ENCODE data around the gene CDKN2D. TPM values are rescaled to one million over a fixed set of nuclear protein-coding genes. Genes with fewer than 3 reads are reported as not detected.

CDKN2D gene
- total and polyA plus RNA-seq, 2 donors = 40.3 to 42.3 TPM

DNA sequence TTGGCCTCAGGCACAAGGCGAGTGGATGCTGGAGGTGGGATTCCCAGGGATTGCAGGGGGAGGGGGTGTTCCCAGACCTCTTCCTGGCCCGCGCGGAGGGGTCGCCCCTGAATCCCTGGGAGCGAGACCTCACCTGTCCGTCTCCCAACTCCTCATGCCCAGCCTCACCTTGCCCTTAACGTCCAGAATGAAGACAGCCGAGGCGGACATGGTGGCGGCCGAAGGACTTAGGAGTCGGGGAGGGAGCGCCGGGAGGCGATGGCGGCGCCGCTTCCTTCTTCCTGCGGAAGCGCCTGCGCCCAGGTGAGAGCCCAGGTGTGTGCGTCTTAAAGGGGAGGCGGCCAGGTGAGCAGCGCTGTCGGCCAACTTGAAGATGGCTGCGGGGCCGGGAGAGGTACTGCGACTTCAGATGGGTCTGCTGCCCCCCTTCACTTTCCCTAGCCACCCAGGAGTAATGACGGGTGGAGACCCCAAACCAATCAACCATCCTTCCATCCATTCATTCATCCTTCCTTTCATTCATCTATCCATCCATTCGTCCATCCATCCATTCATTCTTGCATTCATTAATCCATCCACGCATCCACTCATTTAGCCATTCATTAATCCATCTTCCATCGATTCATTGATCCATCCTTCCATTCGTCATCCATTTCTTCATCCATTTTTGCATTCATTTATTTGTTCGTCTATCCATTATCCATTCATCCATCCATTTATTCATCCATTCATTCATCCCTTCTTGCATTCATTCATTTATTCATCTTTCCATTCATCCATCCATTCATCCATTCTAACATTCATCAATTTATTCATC is 18.5 kb upstream of the CDKN2D start, which contains the start of gene AP1M2:
AP1M2 (minus strand) TSS at position 291 of the 817 bp plus-strand sequence; CDS start at position 210, 81 bp downstream.
- peaks cover 12 to 33% of the 10 kb centered on the region in 2 donors for H3K27me3 ChIP-seq (ENCODE audit: control insufficient read depth in 2 of 2, insufficient read depth in 1 of 2, low read length in 1 of 2)
- peak within 1 kb of the TSS in 1 of 2 donors; percentile 6 for H3K4me3 ChIP-seq (ENCODE audit: low read length in 2 of 2)
- H3K36me3 ChIP-seq (ENCODE audit: control insufficient read depth in 2 of 2, insufficient read depth in 2 of 2, low read length in 1 of 2) = no peaks in the 10 kb centered on the region
- DNase-seq (ENCODE audit: low read depth in 6 of 9, low spot score in 9 of 9) = no peak
- no peaks in the 10 kb centered on the region for H3K4me1 ChIP-seq (ENCODE audit: control insufficient read depth in 2 of 2, insufficient read depth in 2 of 2, low read length in 2 of 2)
- WGBS = 40% methylated on average over 35 of the region's 35 CpGs
- no peak within 1 kb of the TSS for H3K27ac ChIP-seq (ENCODE audit: low read depth in 1 of 2, low read length in 1 of 2)
- H3K9me3 ChIP-seq (ENCODE audit: control insufficient read depth in 2 of 2, insufficient read depth in 1 of 2, low read length in 1 of 2) = peaks cover 0 to 4% of the 10 kb centered on the region in 2 donors

DNA sequence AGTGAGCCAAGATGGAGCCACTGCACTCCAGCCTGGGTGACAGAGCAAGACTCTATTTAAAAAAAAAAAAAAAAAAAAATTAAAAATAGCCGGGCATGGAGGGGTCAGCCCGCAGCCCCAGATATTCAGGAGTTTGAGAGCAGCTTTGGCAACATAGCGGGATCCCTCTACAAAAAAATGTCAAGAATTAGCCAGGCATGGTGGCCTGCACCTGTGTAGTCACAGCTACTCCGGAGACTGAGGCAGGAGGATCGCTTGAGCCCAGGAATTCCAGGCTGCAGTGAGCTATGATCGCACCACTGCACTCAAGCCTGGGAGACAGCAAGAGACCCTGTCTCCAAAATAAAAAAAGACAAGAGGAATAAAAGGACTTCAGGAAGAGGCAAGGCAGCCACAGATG is 17.6 kb upstream of the CDKN2D start:
- H3K9me3 ChIP-seq (ENCODE audit: control insufficient read depth in 2 of 2, insufficient read depth in 1 of 2, low read length in 1 of 2) = peaks cover 0 to 4% of the 10 kb centered on the region in 2 donors
- H3K4me1 ChIP-seq (ENCODE audit: control insufficient read depth in 2 of 2, insufficient read depth in 2 of 2, low read length in 2 of 2) = no peaks in the 10 kb centered on the region
- 93% methylated on average over 6 of the region's 6 CpGs for WGBS
- DNase-seq (ENCODE audit: low read depth in 6 of 9, low spot score in 9 of 9) = no peak
- peaks cover 12 to 34% of the 10 kb centered on the region in 2 donors for H3K27me3 ChIP-seq (ENCODE audit: control insufficient read depth in 2 of 2, insufficient read depth in 1 of 2, low read length in 1 of 2)
- no peak overlapping the region for H3K4me3 ChIP-seq (ENCODE audit: low read length in 2 of 2)
- no peaks in the 10 kb centered on the region for H3K36me3 ChIP-seq (ENCODE audit: control insufficient read depth in 2 of 2, insufficient read depth in 2 of 2, low read length in 1 of 2)
- no peak overlapping the region for H3K27ac ChIP-seq (ENCODE audit: low read depth in 1 of 2, low read length in 1 of 2)

DNA sequence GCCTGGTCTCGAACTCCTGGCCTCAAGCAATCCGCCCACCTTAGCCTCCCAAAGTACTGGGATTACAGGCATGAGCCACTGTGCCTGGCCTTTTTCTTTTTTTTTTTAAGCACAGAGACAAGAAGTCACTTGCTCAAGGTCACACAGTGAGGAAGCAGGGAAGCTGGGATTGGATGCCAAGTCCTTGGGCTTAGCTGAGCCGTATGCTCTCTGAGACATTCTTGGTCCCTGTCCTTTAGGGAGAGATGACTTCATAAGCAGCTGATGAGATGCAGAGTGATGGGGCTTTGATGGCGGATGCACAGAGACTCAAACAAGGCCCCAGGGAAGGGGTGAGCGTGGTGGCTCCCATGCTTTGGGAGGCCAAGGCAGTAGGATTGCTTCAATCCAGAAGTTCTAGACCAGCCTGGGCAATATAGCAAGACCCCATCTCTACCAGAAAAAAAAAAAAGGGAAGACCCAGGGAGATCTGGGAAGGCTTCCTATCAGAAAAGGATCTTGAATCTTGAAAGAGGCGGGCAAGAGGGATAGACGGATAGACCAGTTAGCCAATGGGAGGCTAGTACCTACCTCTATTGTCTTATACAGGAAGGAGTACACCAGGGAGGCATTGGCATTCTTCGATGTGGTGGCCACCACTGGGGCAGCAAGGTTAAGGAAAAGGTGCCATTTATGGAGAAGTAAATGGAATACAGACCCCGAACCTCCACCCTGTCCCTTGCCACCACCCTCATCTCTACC is 14.4 kb upstream of the CDKN2D start:
- Histone ChIP-seq H3K4me1 (ENCODE audit: control insufficient read depth in 2 of 2, insufficient read depth in 2 of 2, low read length in 2 of 2) (peaks cover 0 to 3% of the 10 kb centered on the region in 2 donors), H3K9me3 (ENCODE audit: control insufficient read depth in 2 of 2, insufficient read depth in 1 of 2, low read length in 1 of 2) (peaks cover 0 to 4% of the 10 kb centered on the region in 2 donors), H3K27me3 (ENCODE audit: control insufficient read depth in 2 of 2, insufficient read depth in 1 of 2, low read length in 1 of 2) (peaks cover 12 to 30% of the 10 kb centered on the region in 2 donors), H3K4me3 (ENCODE audit: low read length in 2 of 2) (no peak overlapping the region), H3K27ac (ENCODE audit: low read depth in 1 of 2, low read length in 1 of 2) (no peak overlapping the region), H3K36me3 (ENCODE audit: control insufficient read depth in 2 of 2, insufficient read depth in 2 of 2, low read length in 1 of 2) (no peaks in the 10 kb centered on the region)
- 95% methylated on average over 9 of the region's 9 CpGs for WGBS
- no peak for DNase-seq (ENCODE audit: low read depth in 6 of 9, low spot score in 9 of 9)

DNA sequence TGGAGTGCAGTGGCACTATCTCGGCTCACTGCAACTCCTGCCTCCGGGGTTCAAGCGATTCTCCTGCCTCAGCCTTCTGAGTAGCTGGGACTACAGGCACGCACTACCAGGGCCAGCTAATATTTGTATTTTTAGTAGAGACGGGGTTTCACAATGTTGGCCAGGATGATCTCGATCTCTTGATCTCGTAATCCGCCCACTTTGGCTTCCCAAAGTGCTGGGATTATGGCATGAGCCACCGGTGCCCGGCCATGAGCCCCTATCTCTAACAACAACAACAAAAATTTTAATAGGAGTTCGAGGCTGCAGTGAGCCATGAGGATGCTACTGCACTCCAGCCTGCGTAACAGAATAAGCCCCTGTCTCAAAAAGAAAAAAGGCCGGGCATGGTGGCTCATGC is 13.3 kb upstream of the CDKN2D start:
- Histone ChIP-seq H3K27me3 (ENCODE audit: control insufficient read depth in 2 of 2, insufficient read depth in 1 of 2, low read length in 1 of 2) (peaks cover 8 to 20% of the 10 kb centered on the region in 2 donors), H3K9me3 (ENCODE audit: control insufficient read depth in 2 of 2, insufficient read depth in 1 of 2, low read length in 1 of 2) (peaks cover 0 to 2% of the 10 kb centered on the region in 2 donors), H3K27ac (ENCODE audit: low read depth in 1 of 2, low read length in 1 of 2) (no peak overlapping the region), H3K36me3 (ENCODE audit: control insufficient read depth in 2 of 2, insufficient read depth in 2 of 2, low read length in 1 of 2) (no peaks in the 10 kb centered on the region), H3K4me1 (ENCODE audit: control insufficient read depth in 2 of 2, insufficient read depth in 2 of 2, low read length in 2 of 2) (peaks cover 0 to 3% of the 10 kb centered on the region in 2 donors), H3K4me3 (ENCODE audit: low read length in 2 of 2) (no peak overlapping the region)
- 97% methylated on average over 13 of the region's 13 CpGs for WGBS
- DNase-seq (ENCODE audit: low read depth in 6 of 9, low spot score in 9 of 9) = no peak

DNA sequence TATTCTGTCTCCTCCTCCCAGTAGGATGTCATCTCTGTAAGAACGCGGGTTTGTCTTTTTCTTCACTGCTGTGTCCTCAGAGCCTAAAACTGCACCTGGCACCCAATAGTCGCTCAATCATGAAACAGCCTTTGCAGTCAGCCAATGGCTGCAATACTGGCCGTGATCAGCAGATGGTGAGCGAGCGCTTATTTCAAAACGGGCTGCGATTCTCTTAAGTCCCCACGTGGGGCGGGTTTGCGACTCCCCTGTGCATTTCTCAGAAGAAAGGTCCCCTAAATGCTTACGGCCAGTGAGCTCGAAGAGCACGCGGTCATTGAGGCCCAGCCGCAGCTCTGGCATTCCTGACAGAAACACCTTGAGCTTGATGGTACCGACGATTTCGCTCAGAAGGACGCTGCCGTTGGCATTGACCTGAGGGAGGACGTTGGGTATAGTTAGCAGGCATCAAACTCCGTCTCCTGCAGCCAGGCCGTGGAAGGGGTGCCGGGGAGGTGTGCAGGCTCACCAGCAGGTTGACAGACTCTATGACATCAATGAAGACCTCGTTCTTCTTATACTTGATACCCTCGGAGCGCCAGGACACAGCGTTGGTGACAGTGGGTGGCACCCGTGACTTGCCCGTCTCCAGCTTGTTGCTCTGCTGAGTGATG is 12.3 kb upstream of the CDKN2D start:
- WGBS = 34% methylated on average over 31 of the region's 31 CpGs
- Histone ChIP-seq H3K4me1 (ENCODE audit: control insufficient read depth in 2 of 2, insufficient read depth in 2 of 2, low read length in 2 of 2) (peaks cover 0 to 3% of the 10 kb centered on the region in 2 donors), H3K36me3 (ENCODE audit: control insufficient read depth in 2 of 2, insufficient read depth in 2 of 2, low read length in 1 of 2) (no peaks in the 10 kb centered on the region), H3K9me3 (ENCODE audit: control insufficient read depth in 2 of 2, insufficient read depth in 1 of 2, low read length in 1 of 2) (no peaks in the 10 kb centered on the region), H3K4me3 (ENCODE audit: low read length in 2 of 2) (no peak overlapping the region), H3K27ac (ENCODE audit: low read depth in 1 of 2, low read length in 1 of 2) (no peak overlapping the region), H3K27me3 (ENCODE audit: control insufficient read depth in 2 of 2, insufficient read depth in 1 of 2, low read length in 1 of 2) (peaks cover 0 to 12% of the 10 kb centered on the region in 2 donors)
- DNase-seq (ENCODE audit: low read depth in 6 of 9, low spot score in 9 of 9) = peak; percentile 74 to 96 (median 91)

DNA sequence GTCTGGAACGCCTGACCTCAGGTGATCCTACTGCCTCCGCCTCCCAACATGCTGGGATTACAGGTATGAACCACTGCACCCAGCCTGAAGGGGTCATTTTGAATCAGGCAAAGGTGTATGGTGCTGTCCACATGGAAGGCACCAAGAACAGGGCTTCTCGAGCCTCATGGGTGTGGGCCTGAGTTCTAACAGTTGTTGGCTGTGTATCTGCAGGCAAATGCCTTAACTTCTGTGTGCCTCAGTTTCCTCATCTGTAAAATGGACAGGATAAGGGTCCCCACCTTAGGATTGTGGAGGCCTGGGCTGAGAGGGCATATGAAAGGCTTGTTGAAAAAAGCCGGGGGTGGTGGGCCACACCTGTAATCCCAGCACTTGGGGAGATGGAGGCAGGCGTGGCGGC is 9.2 kb upstream of the CDKN2D start:
- no peaks in the 10 kb centered on the region for H3K36me3 ChIP-seq (ENCODE audit: control insufficient read depth in 2 of 2, insufficient read depth in 2 of 2, low read length in 1 of 2)
- H3K27ac ChIP-seq (ENCODE audit: low read depth in 1 of 2, low read length in 1 of 2) = no peak overlapping the region
- 97% methylated on average over 6 of the region's 6 CpGs for WGBS
- H3K4me1 ChIP-seq (ENCODE audit: control insufficient read depth in 2 of 2, insufficient read depth in 2 of 2, low read length in 2 of 2) = peaks cover 0 to 4% of the 10 kb centered on the region in 2 donors
- no peaks in the 10 kb centered on the region for H3K9me3 ChIP-seq (ENCODE audit: control insufficient read depth in 2 of 2, insufficient read depth in 1 of 2, low read length in 1 of 2)
- DNase-seq (ENCODE audit: low read depth in 6 of 9, low spot score in 9 of 9) = no peak
- no peak overlapping the region for H3K4me3 ChIP-seq (ENCODE audit: low read length in 2 of 2)
- H3K27me3 ChIP-seq (ENCODE audit: control insufficient read depth in 2 of 2, insufficient read depth in 1 of 2, low read length in 1 of 2) = peaks cover 0 to 5% of the 10 kb centered on the region in 2 donors

DNA sequence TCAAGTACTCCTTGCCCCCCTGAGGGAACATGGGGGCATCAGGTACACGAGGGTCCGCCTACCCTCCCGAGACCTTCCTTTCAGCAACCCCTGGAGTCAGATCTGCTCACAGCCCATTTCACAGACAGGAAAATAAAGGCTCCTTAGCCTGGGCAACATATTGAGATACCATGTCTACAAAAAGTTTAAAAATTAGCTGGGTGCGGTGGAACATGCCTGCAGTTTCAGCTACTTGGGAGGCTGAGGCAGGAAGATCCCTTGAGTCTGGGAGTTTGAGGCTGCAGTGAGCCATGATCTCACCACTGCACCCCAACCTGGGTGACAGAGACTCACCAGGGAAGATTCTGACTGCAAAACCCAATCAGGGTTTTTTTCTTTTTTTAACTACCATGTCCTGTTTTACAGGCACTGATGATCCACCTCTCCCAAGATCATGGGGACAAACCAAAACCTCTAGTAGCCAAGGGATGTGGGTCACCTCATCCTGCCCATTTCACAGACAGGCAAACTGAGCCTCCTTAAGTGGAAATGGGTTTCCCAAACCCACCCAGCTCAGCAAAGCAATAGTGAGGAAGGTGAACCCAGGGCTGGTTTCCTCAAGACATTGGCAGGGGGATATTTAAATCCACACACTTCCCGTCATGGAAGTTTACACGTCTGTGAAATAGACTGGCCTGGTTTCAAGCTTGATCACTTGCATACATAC is 6.4 kb upstream of the CDKN2D start:
- Histone ChIP-seq H3K27ac (ENCODE audit: low read depth in 1 of 2, low read length in 1 of 2) (no peak overlapping the region), H3K9me3 (ENCODE audit: control insufficient read depth in 2 of 2, insufficient read depth in 1 of 2, low read length in 1 of 2) (no peaks in the 10 kb centered on the region), H3K27me3 (ENCODE audit: control insufficient read depth in 2 of 2, insufficient read depth in 1 of 2, low read length in 1 of 2) (no peaks in the 10 kb centered on the region), H3K4me3 (ENCODE audit: low read length in 2 of 2) (no peak overlapping the region), H3K36me3 (ENCODE audit: control insufficient read depth in 2 of 2, insufficient read depth in 2 of 2, low read length in 1 of 2) (no peaks in the 10 kb centered on the region), H3K4me1 (ENCODE audit: control insufficient read depth in 2 of 2, insufficient read depth in 2 of 2, low read length in 2 of 2) (peaks cover 0 to 18% of the 10 kb centered on the region in 2 donors)
- no peak for DNase-seq (ENCODE audit: low read depth in 6 of 9, low spot score in 9 of 9)
- 95% methylated on average over 6 of the region's 6 CpGs for WGBS

DNA sequence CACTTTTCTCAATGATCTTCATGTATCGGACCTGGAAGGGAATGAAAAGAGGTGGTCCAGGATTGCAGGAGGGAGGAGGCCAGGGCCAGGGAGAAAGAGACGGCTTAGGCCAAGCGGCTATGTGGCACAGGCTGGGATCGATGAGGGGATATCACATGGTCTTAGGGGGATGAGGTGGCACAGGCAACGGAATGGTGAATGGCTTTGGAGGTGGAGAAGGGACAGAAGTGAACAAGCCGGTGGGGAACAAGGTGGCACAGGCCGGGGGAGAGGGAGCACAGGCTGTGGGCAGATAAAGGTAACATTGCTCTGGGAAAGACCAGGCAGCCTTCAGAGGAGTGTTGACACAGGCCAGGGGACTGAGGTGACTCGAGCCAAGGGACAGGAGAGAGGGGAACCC is 5.7 kb upstream of the CDKN2D start:
- WGBS = 96% methylated on average over 8 of the region's 8 CpGs
- H3K36me3 ChIP-seq (ENCODE audit: control insufficient read depth in 2 of 2, insufficient read depth in 2 of 2, low read length in 1 of 2) = no peaks in the 10 kb centered on the region
- DNase-seq (ENCODE audit: low read depth in 6 of 9, low spot score in 9 of 9) = no peak
- no peak overlapping the region for H3K27ac ChIP-seq (ENCODE audit: low read depth in 1 of 2, low read length in 1 of 2)
- H3K4me1 ChIP-seq (ENCODE audit: control insufficient read depth in 2 of 2, insufficient read depth in 2 of 2, low read length in 2 of 2) = peaks cover 3 to 25% of the 10 kb centered on the region in 2 donors
- no peaks in the 10 kb centered on the region for H3K9me3 ChIP-seq (ENCODE audit: control insufficient read depth in 2 of 2, insufficient read depth in 1 of 2, low read length in 1 of 2)
- no peak overlapping the region for H3K4me3 ChIP-seq (ENCODE audit: low read length in 2 of 2)
- H3K27me3 ChIP-seq (ENCODE audit: control insufficient read depth in 2 of 2, insufficient read depth in 1 of 2, low read length in 1 of 2) = no peaks in the 10 kb centered on the region

All from thymus (tissue), 11 donors.